Measurements from ENCODE around the gene RAB25.

DNA sequence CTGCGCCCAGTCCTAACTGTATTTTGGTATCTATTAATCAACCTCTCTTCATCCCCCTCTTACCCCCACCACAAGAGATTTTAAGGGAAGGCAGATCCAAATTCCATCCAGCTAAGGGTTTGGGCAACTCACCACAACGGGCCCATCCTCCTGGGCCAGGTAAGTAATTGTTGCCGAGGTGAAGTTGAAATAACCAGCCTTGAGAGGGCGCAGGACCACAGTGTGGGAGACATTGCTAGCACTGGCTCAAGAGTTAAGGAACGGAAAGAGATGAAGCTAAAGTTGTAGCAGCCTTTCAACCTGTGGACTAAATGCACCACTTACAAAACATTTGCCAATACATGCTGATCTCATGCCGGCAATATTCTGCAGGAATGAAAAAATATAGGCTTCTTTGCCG lies 46.1 kb upstream of the RAB25 start:
- TF ChIP-seq POLR2AphosphoS5 (IDR thresholded peaks at IDR 0.05; ENCODE audit: borderline replicate concordance, low read depth, low read length) (no peak), EZH2 (IDR thresholded peaks at IDR 0.05) (no peak), FOXP2 (optimal IDR thresholded peaks at IDR 0.05; ENCODE audit: control extremely low read depth, extremely low read length, insufficient read depth) (no peak)
